K562 (cell line): ENCODE results near the gene TM9SF4. TPM values are rescaled to one million over a fixed set of nuclear protein-coding genes. Genes with fewer than 3 reads are reported as not detected.

Source experiments
- ATF3 ChIP-seq, 2 experiments: fragments of 450-650 bp in 1 of 2; sonication (generic) in 1 of 2; formaldehyde crosslinking in 1 of 2; IDR thresholded peaks in 1 of 2; conservative IDR thresholded peaks in 1 of 2; 2 replicates each; pipeline versions ENCODE4 v1.6.1 to v1.8.1; 2016 to 2023; ENCODE audit warnings: mild to moderate bottlenecking in 2 of 2, moderate library complexity in 2 of 2, inconsistent platforms in 1 of 2, missing genetic modification reagents in 1 of 2
- C11orf30 ChIP-seq: fragments of 450-650 bp; IDR thresholded peaks from 2 replicates; pipeline ENCODE4 v1.6.1; 2016; ENCODE audit warnings: low read depth, mild to moderate bottlenecking
- CEBPG ChIP-seq, 3 experiments: fragments of 200-800 bp in 1 of 3; sonication (Bioruptor generic) in 1 of 3; sonication (generic) in 1 of 3; formaldehyde crosslinking in 1 of 3; IDR thresholded peaks in 2 of 3; conservative IDR thresholded peaks in 1 of 3; 2 replicates each; pipeline versions ENCODE4 v1.6.1 to v1.8.0; 2016 to 2022; ENCODE audit warnings: missing compliant biosample characterization in 2 of 3, missing genetic modification characterization in 2 of 3, mild to moderate bottlenecking in 1 of 3, missing genetic modification reagents in 1 of 3
- DPF2 ChIP-seq: fragments of 450-650 bp; IDR thresholded peaks from 2 replicates; pipeline ENCODE4 v1.6.1; 2016
- EHMT2 ChIP-seq: fragments of 450-650 bp; IDR thresholded peaks from 2 replicates; pipeline ENCODE4 v1.6.1; 2018; ENCODE audit warnings: antibody characterized with exemption
- FOSL1 ChIP-seq: fragments of 200-800 bp; sonication (Bioruptor generic); conservative IDR thresholded peaks from 2 replicates; pipeline ENCODE4 v1.6.1; 2016; ENCODE audit warnings: missing genetic modification characterization, missing compliant biosample characterization
- HMBOX1 ChIP-seq: sonication (generic); IDR thresholded peaks from 2 replicates; pipeline ENCODE4 v1.6.1; 2016
- ID3 ChIP-seq, 2 experiments: fragments of 250-450 bp in 1 of 2; fragments of 450-650 bp in 1 of 2; sonication (Bioruptor Pico) in 1 of 2; IDR thresholded peaks; 2 replicates each; pipeline versions ENCODE4 v1.6.1 to v1.8.0; 2016 to 2021; ENCODE audit warnings: mild to moderate bottlenecking in 2 of 2, moderate library complexity in 2 of 2, missing compliant biosample characterization in 1 of 2, missing genetic modification characterization in 1 of 2
- JUN ChIP-seq, 2 experiments: sonication (generic) in 1 of 2; formaldehyde crosslinking in 1 of 2; IDR thresholded peaks; 2 replicates each; pipeline versions ENCODE4 v1.6.1 to v1.8.0; 2012 to 2022; ENCODE audit warnings: borderline replicate concordance in 2 of 2, mild to moderate bottlenecking in 2 of 2, improper control_type of control experiment in 1 of 2, low read depth in 1 of 2, low read length in 1 of 2, missing genetic modification reagents in 1 of 2
- MAFK ChIP-seq: IDR thresholded peaks from 2 replicates; pipeline ENCODE4 v1.6.1; 2011; ENCODE audit warnings: low read length, improper control_type of control experiment
- PCBP1 ChIP-seq: fragments of 200-400 bp; formaldehyde crosslinking; IDR thresholded peaks from 2 replicates; pipeline ENCODE4 v1.6.1; 2018; ENCODE audit warnings: mild to moderate bottlenecking, low read depth, low read length; ENCODE audit not compliant: poor library complexity, severe bottlenecking
- PHTF2 ChIP-seq: fragments of 250-450 bp; sonication (Bioruptor Pico); IDR thresholded peaks from 2 replicates; pipeline ENCODE4 v1.5.0; 2021; ENCODE audit warnings: mild to moderate bottlenecking
- POLR2AphosphoS5 ChIP-seq: IDR thresholded peaks from 2 replicates; pipeline ENCODE4 v1.6.1; 2011; ENCODE audit warnings: mild to moderate bottlenecking, low read depth, low read length, moderate library complexity; ENCODE audit not compliant: control insufficient read depth, insufficient read depth
- PREB ChIP-seq: sonication (generic); formaldehyde crosslinking; IDR thresholded peaks from 2 replicates; pipeline ENCODE4 v1.8.1; 2023; ENCODE audit warnings: mild to moderate bottlenecking, missing genetic modification reagents
- SMARCE1 ChIP-seq: fragments of 450-650 bp; IDR thresholded peaks from 2 replicates; pipeline ENCODE4 v1.7.1; 2016; ENCODE audit warnings: mild to moderate bottlenecking
- SRSF3 ChIP-seq: fragments of 200-400 bp; formaldehyde crosslinking; IDR thresholded peaks from 2 replicates; pipeline ENCODE4 v1.6.1; 2016; ENCODE audit warnings: mild to moderate bottlenecking, low read length, moderate library complexity; ENCODE audit not compliant: insufficient read depth
- TRIM25 ChIP-seq: fragments of 450-650 bp; IDR thresholded peaks from 2 replicates; pipeline ENCODE4 v1.7.0; 2016; ENCODE audit warnings: borderline replicate concordance
- ZBTB49 ChIP-seq: sonication (generic); formaldehyde crosslinking; IDR thresholded peaks from 2 replicates; pipeline ENCODE4 v1.8.0; 2022; ENCODE audit warnings: missing genetic modification reagents, mild to moderate bottlenecking, borderline replicate concordance
- polyA plus RNA-seq, 8 experiments: library from polyadenylated mRNA; depleted of rRNA in 4 of 8; stranded (reverse) in 5 of 8; unstranded in 3 of 8; fragments of >200 nt; fragmentation: Nextera tagmentation in 2 of 8; fragmentation: Illumina TruSeq in 1 of 8; extraction: Ambion mirVana in 2 of 8; extraction: Trizol in 1 of 8; gene quantifications; 2 replicates each; pipeline versions ENCODE4 v1.2.1 to v1.2.3, GENCODE V29; 2011 to 2014; ENCODE audit warnings: inconsistent platforms in 1 of 8, missing spikeins in 1 of 8
- total RNA-seq, 7 experiments: library from RNA; depleted of rRNA in 6 of 7; stranded (reverse); fragments of >200 nt in 6 of 7; fragmentation: Illumina TruSeq in 2 of 7; extraction: Trizol in 2 of 7; gene quantifications; 2 replicates each; pipeline versions ENCODE4 v1.2.1 to v1.2.3, GENCODE V29; 2011 to 2021; ENCODE audit warnings: low replicate concordance in 1 of 7

TM9SF4 gene
- total and polyA plus RNA-seq, 9 of the 15 experiments (the other 6 are each of a cell fraction or from before 2014, with no cell fraction given), result 14.5 to 46.3 (median 26.9) TPM

- TF ChIP-seq PREB (CRISPR knock-in tag) (no peak), FOSL1 (peak; percentile 75), MAFK (peak; percentile 42), HMBOX1 (peak; percentile 48; the same call in 1 of the 2 replicates), CEBPG (CRISPR knock-in tag; IDR thresholded peaks at IDR 0.05) (0 out of 2 replicates have a peak, but pooled peaks have one; percentile 21), CEBPG (tag; conservative IDR thresholded peaks at IDR 0.05 in 1 of 2, IDR thresholded peaks at IDR 0.05 in 1 of 2) (no peak), TRIM25 (no peak), ID3 (CRISPR knock-in tag; IDR thresholded peaks at IDR 0.05) (no peak), ID3 (tag; IDR thresholded peaks at IDR 0.05) (no peak), JUN (IDR thresholded peaks at IDR 0.05; ENCODE audit: borderline replicate concordance, low read depth, low read length) (0 out of 2 replicates have a peak, but pooled peaks have one; percentile 17), JUN (CRISPR knock-in tag; IDR thresholded peaks at IDR 0.05; ENCODE audit: borderline replicate concordance) (no peak), C11orf30 (peak; percentile 62), POLR2AphosphoS5 (peak; percentile 19; the same call in 1 of the 2 replicates), PCBP1 (no peak), EHMT2 (0 out of 2 replicates have a peak, but pooled peaks have one; percentile 35), ZBTB49 (no peak), ATF3 (IDR thresholded peaks at IDR 0.05) (peak; percentile 74), ATF3 (CRISPR knock-in tag; conservative IDR thresholded peaks at IDR 0.05) (no peak), SMARCE1 (peak; percentile 60; the same call in 1 of the 2 replicates), PHTF2 (CRISPR knock-in tag) (no peak), DPF2 (0 out of 2 replicates have a peak, but pooled peaks have one; percentile 27), SRSF3 (no peak)
These were observed 3.3 kb downstream of the TM9SF4 start (continued) for GRCh38 chr20:32112841-32113240.
